Measurements from ENCODE around the gene GREM2.

GREM2 gene

DNA sequence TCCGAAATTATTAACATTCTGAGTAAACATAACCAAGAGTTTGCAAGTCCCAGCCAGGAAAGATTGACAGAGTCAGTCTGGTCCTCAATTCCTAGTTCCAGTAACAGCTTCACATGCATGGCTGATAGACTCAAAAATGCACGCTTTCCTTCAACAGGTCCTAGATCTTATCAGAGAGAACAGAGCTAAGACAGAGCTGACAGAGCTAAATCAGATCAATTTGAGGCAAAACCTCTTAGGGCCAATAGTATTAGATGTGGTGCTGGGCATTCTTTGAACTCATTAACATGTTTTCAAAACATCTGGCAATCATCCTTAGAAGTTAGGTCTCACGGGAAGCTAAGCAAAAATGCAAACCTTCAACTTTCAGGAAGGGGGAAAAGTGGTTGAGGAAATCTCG lies 114.0 kb downstream of the GREM2 start:
- no peak for DNase-seq

DNA sequence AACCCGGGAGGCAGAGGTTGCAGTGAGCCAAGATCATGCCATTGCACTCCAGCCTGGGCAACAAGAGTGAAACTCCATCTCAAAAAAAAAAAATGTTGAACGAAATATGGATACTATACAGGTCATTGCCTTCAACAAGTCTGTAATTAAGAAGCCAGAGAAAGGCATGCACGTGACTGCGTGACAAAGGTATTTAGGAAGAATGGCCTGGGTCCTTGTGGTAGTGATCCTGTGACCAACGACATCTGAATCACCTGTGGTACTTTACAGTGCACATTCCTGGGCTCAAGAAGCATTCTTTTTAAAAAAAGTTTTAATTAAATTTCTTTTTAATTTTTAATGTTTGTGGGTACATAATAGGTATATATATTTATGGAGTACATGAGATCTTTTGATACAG lies 115.0 kb downstream of the GREM2 start:
- DNase-seq, result no peak

DNA sequence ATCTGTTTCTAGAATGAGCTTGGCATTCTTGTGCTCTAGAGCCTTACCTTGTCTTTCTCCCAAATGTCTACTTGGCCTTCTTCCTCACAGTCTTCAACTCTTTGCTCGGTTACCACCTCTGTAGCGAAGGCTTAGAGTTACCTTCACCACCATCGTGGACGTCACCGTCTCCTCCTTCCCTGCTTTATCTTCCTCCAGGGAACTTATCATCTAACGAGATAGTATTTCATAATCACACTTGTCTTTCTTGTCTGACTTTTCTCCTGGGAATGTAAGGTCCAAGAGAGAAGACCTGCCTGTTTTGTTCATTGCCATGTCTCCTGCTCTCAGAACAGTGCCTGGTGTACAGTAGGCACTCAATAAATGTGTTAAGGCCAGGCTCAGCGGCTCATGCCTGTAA lies 115.6 kb downstream of the GREM2 start:
- DNase-seq, result no peak

- no peak for DNase-seq
Measured at GRCh38 chr1:240495601-240496000, 116.4 kb downstream of the GREM2 start.

DNA sequence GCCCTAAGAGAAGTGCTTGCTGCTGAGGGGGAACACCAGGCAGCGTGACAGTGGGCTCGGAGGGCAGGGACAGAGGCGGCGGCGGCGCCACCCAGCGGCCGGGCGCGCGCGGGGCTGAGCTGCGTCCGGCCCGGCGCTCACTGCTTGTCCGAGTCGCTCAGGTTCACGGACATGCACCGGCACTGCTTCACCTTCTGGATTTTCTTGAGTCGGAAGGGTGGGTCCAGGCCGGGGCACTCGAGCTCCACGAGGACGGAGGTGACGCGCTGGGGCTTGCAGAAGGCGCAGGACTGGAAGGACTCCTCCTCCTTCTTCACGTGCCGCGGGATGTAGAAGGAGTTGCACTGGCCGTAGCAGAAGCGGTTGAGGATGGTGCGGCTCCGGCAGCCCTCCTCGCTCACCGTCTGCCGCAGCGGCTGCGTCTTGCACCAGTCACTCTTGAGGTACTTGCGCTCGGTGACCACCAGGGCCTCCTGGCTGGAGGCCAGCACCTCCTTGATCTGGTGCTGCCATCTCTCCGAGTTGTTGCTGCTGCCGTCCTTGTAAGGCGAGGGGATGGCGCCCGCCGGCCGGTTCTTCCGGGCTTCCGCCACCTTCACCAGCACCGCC lies 119.0 kb downstream of the GREM2 start:
- peak; percentile 73 for DNase-seq

GRCh38 chr1:240491796-240492195 lies 120.2 kb downstream of the GREM2 start:
- DNase-seq, result no peak

DNA sequence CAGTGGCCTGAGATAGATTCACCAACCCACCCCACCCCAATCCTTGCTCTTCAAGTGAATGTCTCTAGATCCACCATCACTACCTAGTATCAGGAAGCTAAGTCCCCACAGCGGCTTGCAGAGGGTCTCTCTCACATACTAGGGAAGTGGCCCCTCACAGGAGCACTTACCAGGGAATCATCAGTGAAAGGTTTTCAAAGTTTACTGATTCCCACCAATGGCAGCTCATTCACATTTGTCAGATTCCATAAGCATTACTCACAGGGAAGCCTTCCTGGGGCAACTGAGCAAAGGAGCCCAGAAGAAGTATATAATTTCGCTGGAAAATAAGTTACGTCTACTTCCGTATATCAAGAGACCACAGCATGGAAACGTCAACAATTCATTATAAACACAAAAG lies 120.8 kb downstream of the GREM2 start:
- DNase-seq, result no peak

DNA sequence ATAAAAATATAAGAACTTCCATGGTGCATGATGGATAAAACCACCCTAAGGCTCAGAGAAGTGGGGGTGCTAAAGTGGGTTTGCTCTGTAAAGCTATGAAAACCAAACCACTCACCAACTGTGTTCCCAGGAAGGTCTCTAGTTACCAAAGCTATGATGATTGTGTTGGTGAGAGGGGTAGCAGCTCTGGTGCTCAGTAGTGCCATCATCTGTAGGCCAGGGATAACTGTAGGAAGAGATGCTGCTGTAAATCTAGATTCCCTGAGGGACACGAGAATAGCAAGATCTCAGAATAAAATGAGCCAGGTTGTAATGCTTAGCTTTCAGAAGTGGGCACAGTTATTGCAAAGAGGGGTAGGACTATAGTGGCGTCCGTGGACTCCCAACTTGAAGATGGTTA lies 124.5 kb downstream of the GREM2 start:
- no peak for DNase-seq

- no peak for DNase-seq
Measured at GRCh38 chr1:240486611-240487010, 125.3 kb downstream of the GREM2 start.

DNA sequence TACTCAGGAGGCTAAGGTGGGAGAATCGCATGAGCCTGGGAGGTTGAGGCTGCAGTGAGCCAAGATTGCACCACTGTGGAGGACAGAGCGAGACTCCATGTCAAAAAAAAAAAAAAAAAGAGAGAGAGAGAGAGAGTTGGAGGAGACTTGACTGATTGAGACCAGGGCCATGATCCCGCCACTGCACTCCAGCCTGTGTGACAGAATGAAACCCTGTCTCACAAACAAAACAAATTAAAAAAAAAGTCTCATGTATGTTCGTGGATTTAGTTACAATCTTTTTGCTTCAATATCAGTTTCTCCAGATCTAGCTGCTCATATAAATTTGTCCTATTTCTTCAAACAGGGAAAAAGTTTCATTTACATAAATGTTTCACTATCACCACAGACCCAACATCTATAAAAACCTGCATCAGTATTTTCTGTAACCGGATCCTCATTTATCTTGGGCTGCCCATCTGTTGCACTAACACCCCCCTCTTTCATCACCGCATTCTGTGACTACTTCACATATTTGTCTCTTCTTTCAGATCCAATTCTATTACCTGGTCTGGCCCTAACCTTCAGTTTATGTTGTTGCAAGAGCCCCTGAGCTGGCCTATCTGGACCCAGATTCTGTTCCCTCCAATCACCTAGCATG lies 127.0 kb downstream of the GREM2 start:
- DNase-seq, result no peak

- no peak for DNase-seq
Measured at GRCh38 chr1:240478536-240478935, 133.4 kb downstream of the GREM2 start.

- no peak for DNase-seq
Measured at GRCh38 chr1:240475832-240476231, 136.1 kb downstream of the GREM2 start.

DNA sequence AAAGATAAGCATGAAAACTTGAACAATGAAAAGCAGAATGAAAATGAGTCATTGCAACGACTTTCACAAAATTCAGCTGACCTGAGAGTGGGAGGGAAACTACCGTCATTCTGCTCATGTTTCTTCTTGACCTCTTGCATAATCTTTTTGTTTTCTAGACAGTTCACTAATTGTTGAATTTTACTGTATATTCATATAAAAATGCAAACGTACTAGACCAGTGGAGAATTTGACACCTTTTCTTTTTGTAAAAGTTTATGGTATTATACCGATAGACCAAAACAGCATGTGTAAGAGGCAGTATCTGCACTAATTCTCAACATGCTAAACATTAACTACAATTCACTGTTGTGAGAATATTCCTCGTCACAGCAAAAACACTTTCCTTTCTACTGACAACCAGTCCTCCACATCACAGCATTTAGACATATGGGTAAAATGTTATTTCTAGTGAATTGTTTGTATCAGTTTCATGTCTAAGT lies 137.8 kb downstream of the GREM2 start:
- no peak for DNase-seq

DNA sequence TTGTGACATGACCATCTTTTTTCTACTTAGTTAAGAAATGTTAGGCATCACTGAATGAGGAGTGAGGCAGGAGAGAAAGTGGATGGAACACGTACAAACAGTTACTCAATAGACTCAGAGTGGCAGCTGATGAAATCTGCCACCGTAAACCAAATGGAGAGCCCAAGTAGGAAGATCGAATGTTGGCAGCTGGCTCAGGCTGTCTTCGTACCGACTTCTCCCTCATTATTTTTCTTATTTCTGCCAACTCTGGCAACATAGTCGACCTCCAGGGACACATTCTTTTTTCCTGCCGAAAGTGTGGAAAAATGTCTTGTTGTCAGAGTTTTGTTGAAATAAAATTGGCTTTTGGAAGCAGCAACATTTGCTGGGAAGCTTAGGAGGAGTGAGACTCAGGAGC lies 143.3 kb downstream of the GREM2 start:
- DNase-seq, result no peak

DNA sequence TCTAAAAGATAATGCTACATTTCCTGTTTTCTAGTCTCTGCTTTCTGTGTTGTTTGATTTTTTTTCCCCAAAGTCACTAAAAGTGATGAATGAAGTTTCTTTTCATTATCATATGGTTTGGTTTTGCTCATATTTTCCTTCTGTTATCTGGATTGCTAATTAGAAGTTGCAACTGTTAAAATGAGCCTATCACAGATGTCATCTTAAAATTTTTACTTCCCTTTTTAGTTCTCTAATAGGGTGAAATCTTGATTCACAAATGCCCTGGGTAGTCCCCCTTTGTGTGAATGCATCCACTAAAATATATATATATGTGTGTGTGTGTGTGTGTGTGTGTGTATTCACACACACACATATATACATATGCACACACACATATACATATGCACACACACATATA lies 144.1 kb downstream of the GREM2 start:
- DNase-seq, result no peak

- DNase-seq, result no peak
Measured at GRCh38 chr1:240466509-240466908, 145.4 kb downstream of the GREM2 start.

DNA sequence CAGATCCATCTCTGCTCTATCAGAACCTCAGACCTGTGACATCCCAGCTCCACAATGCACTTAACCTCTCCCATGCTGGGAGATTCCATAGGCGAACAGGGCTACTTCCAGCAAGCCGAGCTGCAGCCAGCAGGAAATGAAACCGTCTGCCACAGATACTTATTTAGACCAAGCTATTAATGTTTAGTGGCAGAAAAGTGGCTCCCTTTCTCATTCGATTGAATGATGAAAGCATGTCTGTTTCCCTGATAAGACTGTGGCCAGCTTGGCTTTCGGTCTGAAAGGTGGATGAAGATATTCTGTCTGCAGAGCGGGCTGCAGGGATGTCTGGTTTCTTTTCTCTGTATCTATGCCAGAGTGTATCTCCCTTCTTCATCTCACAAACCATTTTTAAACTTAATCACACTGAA lies 146.4 kb downstream of the GREM2 start:
- no peak for DNase-seq

DNA sequence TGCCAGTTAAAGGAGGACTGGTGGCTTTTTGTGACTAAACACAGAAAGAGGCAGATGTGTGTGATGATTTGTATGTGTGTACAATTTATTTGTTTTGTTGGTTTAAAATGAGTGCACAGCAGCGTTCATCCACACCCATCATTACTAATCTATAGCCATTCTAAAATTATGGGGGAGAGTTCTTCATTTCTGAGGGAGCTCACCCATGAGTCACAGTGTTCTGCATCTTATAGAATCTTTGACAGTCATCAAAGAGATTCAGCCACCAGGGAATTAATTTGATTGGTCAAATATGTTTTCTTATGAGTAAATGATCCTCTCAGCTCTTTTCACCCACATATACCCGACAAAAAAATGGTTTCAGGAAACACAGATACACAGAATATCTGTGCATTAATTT lies 147.9 kb downstream of the GREM2 start:
- no peak for DNase-seq

- no peak for DNase-seq
Measured at GRCh38 chr1:240462766-240463395, 149.1 kb downstream of the GREM2 start.

DNA sequence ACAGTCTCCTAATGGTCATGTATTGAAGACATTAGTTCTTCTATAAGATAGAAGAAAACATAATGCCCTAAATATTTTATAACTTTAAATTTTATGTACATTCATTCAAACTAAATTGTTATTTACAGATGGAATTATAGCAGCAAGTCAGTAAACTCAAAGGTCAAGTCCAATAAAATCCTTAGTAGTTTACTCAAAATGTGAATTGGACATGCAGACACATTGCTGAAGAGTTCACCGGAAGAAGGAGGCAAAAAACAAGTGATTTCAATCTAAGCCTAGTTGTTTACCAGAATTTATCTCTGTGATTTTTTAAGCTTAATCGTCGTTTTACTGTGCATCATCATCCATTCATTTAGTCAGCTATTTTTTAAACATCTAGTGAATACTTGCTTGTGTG lies 149.7 kb downstream of the GREM2 start:
- DNase-seq, result no peak

- DNase-seq, result no peak
Measured at GRCh38 chr1:240457203-240457602, 154.8 kb downstream of the GREM2 start.

- no peak for DNase-seq
Measured at GRCh38 chr1:240455228-240455821, 156.6 kb downstream of the GREM2 start.

DNA sequence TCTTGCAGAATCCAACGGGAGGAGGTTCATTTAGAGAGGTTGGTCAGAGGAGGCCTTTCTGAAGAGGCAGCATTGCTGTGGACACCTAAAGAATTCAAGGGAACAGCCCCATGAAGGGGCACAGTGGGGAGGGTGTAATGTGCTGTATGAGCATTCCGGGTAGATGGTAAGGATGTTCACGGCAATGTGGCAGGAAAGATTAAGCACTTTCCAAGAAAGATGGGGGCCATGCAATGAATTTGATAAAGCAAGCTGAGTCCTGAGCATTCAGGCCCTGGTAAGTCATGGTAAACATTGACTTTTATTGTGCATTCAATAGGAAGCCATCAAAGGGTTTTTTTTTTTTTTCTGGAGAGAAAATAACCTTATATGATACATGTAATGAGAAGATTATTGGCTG lies 166.6 kb downstream of the GREM2 start:
- DNase-seq, result no peak

- DNase-seq, result no peak
Measured at GRCh38 chr1:240441669-240442068, 170.3 kb downstream of the GREM2 start.

All from RPMI8226 (cell line).